ENCODE results near the gene PKHD1. TPM values are rescaled to one million over a fixed set of nuclear protein-coding genes. Genes with fewer than 3 reads are reported as not detected.

The PKHD1 gene, protein sequence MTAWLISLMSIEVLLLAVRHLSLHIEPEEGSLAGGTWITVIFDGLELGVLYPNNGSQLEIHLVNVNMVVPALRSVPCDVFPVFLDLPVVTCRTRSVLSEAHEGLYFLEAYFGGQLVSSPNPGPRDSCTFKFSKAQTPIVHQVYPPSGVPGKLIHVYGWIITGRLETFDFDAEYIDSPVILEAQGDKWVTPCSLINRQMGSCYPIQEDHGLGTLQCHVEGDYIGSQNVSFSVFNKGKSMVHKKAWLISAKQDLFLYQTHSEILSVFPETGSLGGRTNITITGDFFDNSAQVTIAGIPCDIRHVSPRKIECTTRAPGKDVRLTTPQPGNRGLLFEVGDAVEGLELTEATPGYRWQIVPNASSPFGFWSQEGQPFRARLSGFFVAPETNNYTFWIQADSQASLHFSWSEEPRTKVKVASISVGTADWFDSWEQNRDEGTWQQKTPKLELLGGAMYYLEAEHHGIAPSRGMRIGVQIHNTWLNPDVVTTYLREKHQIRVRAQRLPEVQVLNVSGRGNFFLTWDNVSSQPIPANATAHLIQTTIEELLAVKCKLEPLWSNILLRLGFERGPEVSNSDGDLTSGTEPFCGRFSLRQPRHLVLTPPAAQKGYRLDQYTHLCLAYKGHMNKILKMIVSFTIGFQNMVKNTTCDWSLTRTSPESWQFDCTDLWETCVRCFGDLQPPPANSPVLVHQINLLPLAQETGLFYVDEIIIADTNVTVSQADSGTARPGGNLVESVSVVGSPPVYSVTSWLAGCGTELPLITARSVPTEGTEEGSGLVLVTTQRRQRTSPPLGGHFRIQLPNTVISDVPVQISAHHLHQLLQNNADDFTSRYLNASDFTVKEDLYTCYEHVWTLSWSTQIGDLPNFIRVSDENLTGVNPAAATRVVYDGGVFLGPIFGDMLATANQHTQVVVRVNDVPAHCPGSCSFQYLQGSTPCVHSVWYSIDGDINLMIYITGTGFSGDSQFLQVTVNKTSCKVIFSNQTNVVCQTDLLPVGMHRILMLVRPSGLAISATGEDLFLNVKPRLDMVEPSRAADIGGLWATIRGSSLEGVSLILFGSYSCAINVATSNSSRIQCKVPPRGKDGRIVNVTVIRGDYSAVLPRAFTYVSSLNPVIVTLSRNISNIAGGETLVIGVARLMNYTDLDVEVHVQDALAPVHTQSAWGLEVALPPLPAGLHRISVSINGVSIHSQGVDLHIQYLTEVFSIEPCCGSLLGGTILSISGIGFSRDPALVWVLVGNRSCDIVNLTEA (N-terminal part only)
- not detected in 2 replicates for total RNA-seq

DNA sequence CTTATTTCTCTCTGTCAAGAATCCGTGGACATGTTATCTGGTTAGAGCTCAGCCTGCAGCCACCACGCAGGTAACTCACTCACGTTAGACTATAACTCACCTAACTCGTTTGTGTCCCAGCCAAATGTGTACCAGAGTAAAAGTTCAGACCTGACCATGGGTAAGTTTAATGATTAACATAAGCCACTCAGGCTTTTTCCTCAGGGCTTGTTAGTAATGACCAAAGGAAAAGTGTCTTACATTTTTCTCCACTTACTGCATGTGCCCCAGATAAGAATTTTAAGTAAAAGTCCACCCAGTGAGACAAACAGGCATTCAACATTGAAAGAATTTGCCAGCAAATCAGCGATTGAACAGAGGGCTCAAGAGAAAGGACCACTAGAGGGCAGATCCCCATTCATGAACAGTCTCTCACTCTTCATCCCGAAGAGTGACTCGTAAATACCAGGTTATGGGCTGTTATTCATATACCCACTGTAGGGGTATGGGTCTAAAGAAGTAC is at the start of gene PKHD1:
TSS of gene PKHD1 (minus strand) at position 116 of the 502 bp plus-strand sequence. CDS start 2,680 bp downstream, outside the sequence.

Other genes starting within 250 kb of the PKHD1 start
- gene IL17A, start 98.8 kb upstream of the PKHD1 start, total RNA-seq, result not detected in 2 replicates
- not detected in 2 replicates for gene IL17F, start 156.9 kb upstream of the PKHD1 start, total RNA-seq
- 48.9 and 57.9 TPM in 2 replicates for gene MCM3, start 197.1 kb upstream of the PKHD1 start, total RNA-seq